Measurements from ENCODE around the gene MAML3. TPM values are rescaled to one million over a fixed set of nuclear protein-coding genes. Genes with fewer than 3 reads are reported as not detected.

The MAML3 gene
- polyA plus RNA-seq, 1 donor (not counting 4 experiments of a cell fraction or from before 2014, with no cell fraction given) = 0.68 TPM

- H3K9me1 ChIP-seq (ENCODE audit: control insufficient read depth, extremely low read depth, insufficient read depth, low read length) = no peaks in the 10 kb centered on the region
- no peak overlapping the region for H3K27ac ChIP-seq (ENCODE audit: control insufficient read depth, insufficient read depth, low read length)
- H3K9me3 ChIP-seq (ENCODE audit: control insufficient read depth, low read depth, low read length) = no peaks in the 10 kb centered on the region
Observed at GRCh38 chr4:139971111-139971510, 182.9 kb downstream of the MAML3 start.

DNA sequence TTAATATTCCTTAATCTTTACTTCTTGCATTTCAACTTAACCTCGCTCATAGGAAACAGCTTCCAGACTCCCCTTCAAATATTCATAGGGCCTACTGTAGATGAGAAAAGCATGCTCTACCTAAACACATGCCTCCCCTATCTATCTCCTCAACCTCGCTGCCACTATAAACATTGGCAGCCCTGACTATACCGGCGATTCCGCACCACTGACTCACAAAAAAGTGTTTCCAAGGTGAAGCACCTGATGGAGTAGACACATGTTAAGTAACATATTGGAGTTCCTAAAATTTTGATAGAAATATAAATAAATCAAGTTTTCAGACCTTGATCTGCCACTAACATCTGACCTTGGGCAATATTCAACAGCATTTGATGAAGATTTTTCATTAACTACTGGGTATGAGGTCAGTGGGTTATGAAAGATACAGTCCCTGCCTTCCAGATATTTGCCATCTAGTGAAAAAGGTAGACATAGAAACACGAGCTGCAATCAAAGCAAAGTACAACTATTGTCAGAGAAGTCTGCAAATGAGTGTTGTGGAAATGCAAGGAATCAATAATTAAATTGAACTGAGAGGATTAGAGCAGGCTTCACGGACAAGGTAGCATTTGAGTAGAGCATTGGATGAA lies 184.2 kb downstream of the MAML3 start:
- dilution Hi-C loops (cut with MboI; ENCODE audit: extremely low pct_ligation_motif_present, low sequenced_read_pairs) = no loop called here
- Histone ChIP-seq H3K4me2 (ENCODE audit: control insufficient read depth, extremely low read depth, insufficient read depth, low read depth, low read length) (no peak overlapping the region), H3K9ac (ENCODE audit: control insufficient read depth, extremely low read depth, insufficient read depth, low read length) (no peak overlapping the region), H2AFZ (ENCODE audit: control insufficient read depth, low read length) (no peak overlapping the region), H3K9me3 (ENCODE audit: control insufficient read depth, low read depth, low read length) (no peaks in the 10 kb centered on the region), H3K79me2 (ENCODE audit: control insufficient read depth, insufficient read depth, low read length) (no peaks in the 10 kb centered on the region), H4K20me1 (ENCODE audit: control insufficient read depth, extremely low read depth, insufficient read depth, low read length) (no peaks in the 10 kb centered on the region), H3K9me1 (ENCODE audit: control insufficient read depth, extremely low read depth, insufficient read depth, low read length) (no peaks in the 10 kb centered on the region), H3K27ac (ENCODE audit: control insufficient read depth, insufficient read depth, low read length) (no peak overlapping the region), H3K27me3 (ENCODE audit: control insufficient read depth, extremely low read depth, insufficient read depth, low read length) (no peaks in the 10 kb centered on the region), H3K4me1 (ENCODE audit: control insufficient read depth, extremely low read depth, insufficient read depth, low read length) (no peaks in the 10 kb centered on the region), H3K36me3 (ENCODE audit: control insufficient read depth in 2 of 2, extremely low read depth in 1 of 2, insufficient read depth in 2 of 2, low read length in 2 of 2) (no peaks in the 10 kb centered on the region), H3K4me3 (ENCODE audit: control insufficient read depth in 2 of 3, extremely low read depth in 1 of 3, insufficient read depth in 2 of 3, low read depth in 1 of 3, low read length in 3 of 3) (no peak overlapping the region)
- TF ChIP-seq EZH2 (IDR thresholded peaks at IDR 0.05; ENCODE audit: low read length) (no peak), CTCF (optimal IDR thresholded peaks at IDR 0.05 in 1 of 3, IDR thresholded peaks at IDR 0.05 in 1 of 3, conservative IDR thresholded peaks at IDR 0.05 in 1 of 3; ENCODE audit: extremely low read depth in 1 of 3, insufficient read depth in 2 of 3, low read length in 3 of 3) (no peak)
- FAIRE-seq (no peak), DNase-seq (ENCODE audit: low read depth, low spot score) (no peak)

More at GRCh38 chr4:139971111-139971510, 182.9 kb downstream of the MAML3 start:
- TF ChIP-seq EZH2 (IDR thresholded peaks at IDR 0.05; ENCODE audit: low read length) = no peak
- TF ChIP-seq CTCF (optimal IDR thresholded peaks at IDR 0.05 in 1 of 3, IDR thresholded peaks at IDR 0.05 in 1 of 3, conservative IDR thresholded peaks at IDR 0.05 in 1 of 3; ENCODE audit: extremely low read depth in 1 of 3, insufficient read depth in 2 of 3, low read length in 3 of 3) = no peak
- Histone ChIP-seq H3K27me3 (ENCODE audit: control insufficient read depth, extremely low read depth, insufficient read depth, low read length) (no peaks in the 10 kb centered on the region), H3K4me1 (ENCODE audit: control insufficient read depth, extremely low read depth, insufficient read depth, low read length) (peaks cover 4% of the 10 kb centered on the region), H3K79me2 (ENCODE audit: control insufficient read depth, insufficient read depth, low read length) (no peaks in the 10 kb centered on the region), H2AFZ (ENCODE audit: control insufficient read depth, low read length) (no peak overlapping the region), H3K36me3 (ENCODE audit: control insufficient read depth in 2 of 2, extremely low read depth in 1 of 2, insufficient read depth in 2 of 2, low read length in 2 of 2) (no peaks in the 10 kb centered on the region), H3K4me2 (ENCODE audit: control insufficient read depth, extremely low read depth, insufficient read depth, low read depth, low read length) (no peak overlapping the region), H3K4me3 (ENCODE audit: control insufficient read depth in 2 of 3, extremely low read depth in 1 of 3, insufficient read depth in 2 of 3, low read depth in 1 of 3, low read length in 3 of 3) (no peak overlapping the region), H4K20me1 (ENCODE audit: control insufficient read depth, extremely low read depth, insufficient read depth, low read length) (no peaks in the 10 kb centered on the region), H3K9ac (ENCODE audit: control insufficient read depth, extremely low read depth, insufficient read depth, low read length) (no peak overlapping the region)
- dilution Hi-C loops (cut with MboI; ENCODE audit: extremely low pct_ligation_motif_present, low sequenced_read_pairs) = no loop called here
- DNase-seq (ENCODE audit: low read depth, low spot score) (no peak), FAIRE-seq (no peak)
